Measurements from ENCODE around the gene MYCBPAP.
"Not testable (repeated sequence)": the region's sequence is repeated elsewhere in the genome, so short reads cannot be mapped to it uniquely, and the experiment has no call there.

MYCBPAP gene

DNA sequence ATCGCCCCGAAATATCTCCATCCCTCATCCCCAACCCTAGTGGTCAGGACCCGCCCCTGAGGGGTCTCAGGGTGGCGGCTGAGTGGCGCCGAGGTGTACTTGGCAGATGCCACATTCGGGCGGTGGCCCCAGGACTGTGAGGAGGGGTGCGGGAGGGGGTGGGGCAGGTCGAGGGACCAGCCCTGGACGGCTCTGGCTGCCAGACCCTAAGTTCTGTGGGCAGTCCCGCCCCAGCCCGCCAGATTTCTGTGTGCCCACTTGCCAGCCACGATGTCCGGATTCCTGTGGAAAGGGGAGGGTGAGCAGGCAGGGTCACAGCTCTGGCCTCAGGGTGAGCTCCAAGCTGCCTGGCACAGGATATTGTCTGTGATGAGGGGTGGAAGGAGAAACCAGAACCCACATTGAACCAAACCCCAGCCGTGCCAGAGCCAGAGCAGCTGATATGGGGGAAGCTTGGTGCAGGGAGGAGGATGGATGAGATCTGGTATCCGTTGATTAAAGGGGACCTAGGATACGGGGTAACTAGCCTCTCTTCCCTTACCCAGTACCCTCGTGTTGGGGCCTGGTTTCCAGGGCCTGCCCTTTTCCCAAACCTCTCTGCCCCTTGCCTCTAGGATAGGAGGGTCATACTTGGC lies 38.5 kb upstream of the MYCBPAP start:
- Histone ChIP-seq H3K9me3 (ENCODE audit: insufficient read depth, low read length) (no peaks in the 10 kb centered on the region), H3K27me3 (ENCODE audit: low read depth, low read length) (no peaks in the 10 kb centered on the region), H4K20me1 (ENCODE audit: insufficient read depth, low read length) (no peaks in the 10 kb centered on the region), H3K4me3 (ENCODE audit: low read length) (no peak overlapping the region), H3K4me1 (ENCODE audit: low read length) (no peaks in the 10 kb centered on the region; the same call in 1 of the 2 replicates), H3K4me2 (ENCODE audit: low read length) (no peak overlapping the region), H2AFZ (ENCODE audit: low read depth, low read length) (no peak overlapping the region), H3K79me2 (ENCODE audit: low read length) (no peaks in the 10 kb centered on the region), H3K27ac (ENCODE audit: low read length) (no peak overlapping the region), H3K36me3 (replicated peaks; ENCODE audit: low read depth, low read length) (no peaks in the 10 kb centered on the region), H3K9ac (ENCODE audit: low read length) (no peak overlapping the region)
- TF ChIP-seq, protein P1, sequence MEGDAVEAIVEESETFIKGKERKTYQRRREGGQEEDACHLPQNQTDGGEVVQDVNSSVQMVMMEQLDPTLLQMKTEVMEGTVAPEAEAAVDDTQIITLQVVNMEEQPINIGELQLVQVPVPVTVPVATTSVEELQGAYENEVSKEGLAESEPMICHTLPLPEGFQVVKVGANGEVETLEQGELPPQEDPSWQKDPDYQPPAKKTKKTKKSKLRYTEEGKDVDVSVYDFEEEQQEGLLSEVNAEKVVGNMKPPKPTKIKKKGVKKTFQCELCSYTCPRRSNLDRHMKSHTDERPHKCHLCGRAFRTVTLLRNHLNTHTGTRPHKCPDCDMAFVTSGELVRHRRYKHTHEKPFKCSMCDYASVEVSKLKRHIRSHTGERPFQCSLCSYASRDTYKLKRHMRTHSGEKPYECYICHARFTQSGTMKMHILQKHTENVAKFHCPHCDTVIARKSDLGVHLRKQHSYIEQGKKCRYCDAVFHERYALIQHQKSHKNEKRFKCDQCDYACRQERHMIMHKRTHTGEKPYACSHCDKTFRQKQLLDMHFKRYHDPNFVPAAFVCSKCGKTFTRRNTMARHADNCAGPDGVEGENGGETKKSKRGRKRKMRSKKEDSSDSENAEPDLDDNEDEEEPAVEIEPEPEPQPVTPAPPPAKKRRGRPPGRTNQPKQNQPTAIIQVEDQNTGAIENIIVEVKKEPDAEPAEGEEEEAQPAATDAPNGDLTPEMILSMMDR (IDR thresholded peaks at IDR 0.05; ENCODE audit: low read depth, low read length), result no peak
- TF ChIP-seq EZH2phosphoT487 (IDR thresholded peaks at IDR 0.05; ENCODE audit: low read depth), result no peak

DNA sequence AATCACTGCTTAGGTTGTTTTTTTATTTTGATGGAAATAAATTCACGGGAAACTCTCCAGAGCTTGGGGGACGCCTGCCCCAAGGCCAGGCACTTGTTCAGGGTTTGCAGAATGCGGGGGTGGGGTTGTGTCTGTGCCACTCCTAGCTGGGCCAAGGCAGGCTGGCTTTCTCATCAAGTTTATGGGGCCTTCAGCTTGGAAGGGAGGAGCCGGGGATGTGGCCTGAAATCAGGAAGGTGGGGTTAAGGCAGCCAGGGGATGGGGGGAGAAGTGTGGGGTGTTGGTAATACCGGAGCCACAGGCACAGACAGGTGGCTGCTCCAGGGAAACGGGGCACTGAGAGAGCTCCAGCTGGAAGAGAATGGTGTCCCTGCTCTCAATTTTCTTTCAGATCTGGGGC lies 37.8 kb upstream of the MYCBPAP start:
- TF ChIP-seq, protein P1 (IDR thresholded peaks at IDR 0.05; ENCODE audit: low read depth, low read length), result no peak
- no peak for TF ChIP-seq EZH2phosphoT487 (IDR thresholded peaks at IDR 0.05; ENCODE audit: low read depth)
- Histone ChIP-seq H3K36me3 (replicated peaks; ENCODE audit: low read depth, low read length) (no peaks in the 10 kb centered on the region), H3K9me3 (ENCODE audit: insufficient read depth, low read length) (no peaks in the 10 kb centered on the region), H4K20me1 (ENCODE audit: insufficient read depth, low read length) (no peaks in the 10 kb centered on the region), H3K4me3 (ENCODE audit: low read length) (no peak overlapping the region), H3K4me2 (ENCODE audit: low read length) (no peak overlapping the region), H3K79me2 (ENCODE audit: low read length) (no peaks in the 10 kb centered on the region), H2AFZ (ENCODE audit: low read depth, low read length) (no peak overlapping the region), H3K4me1 (ENCODE audit: low read length) (no peaks in the 10 kb centered on the region), H3K9ac (ENCODE audit: low read length) (no peak overlapping the region), H3K27ac (ENCODE audit: low read length) (no peak overlapping the region), H3K27me3 (ENCODE audit: low read depth, low read length) (no peaks in the 10 kb centered on the region)

DNA sequence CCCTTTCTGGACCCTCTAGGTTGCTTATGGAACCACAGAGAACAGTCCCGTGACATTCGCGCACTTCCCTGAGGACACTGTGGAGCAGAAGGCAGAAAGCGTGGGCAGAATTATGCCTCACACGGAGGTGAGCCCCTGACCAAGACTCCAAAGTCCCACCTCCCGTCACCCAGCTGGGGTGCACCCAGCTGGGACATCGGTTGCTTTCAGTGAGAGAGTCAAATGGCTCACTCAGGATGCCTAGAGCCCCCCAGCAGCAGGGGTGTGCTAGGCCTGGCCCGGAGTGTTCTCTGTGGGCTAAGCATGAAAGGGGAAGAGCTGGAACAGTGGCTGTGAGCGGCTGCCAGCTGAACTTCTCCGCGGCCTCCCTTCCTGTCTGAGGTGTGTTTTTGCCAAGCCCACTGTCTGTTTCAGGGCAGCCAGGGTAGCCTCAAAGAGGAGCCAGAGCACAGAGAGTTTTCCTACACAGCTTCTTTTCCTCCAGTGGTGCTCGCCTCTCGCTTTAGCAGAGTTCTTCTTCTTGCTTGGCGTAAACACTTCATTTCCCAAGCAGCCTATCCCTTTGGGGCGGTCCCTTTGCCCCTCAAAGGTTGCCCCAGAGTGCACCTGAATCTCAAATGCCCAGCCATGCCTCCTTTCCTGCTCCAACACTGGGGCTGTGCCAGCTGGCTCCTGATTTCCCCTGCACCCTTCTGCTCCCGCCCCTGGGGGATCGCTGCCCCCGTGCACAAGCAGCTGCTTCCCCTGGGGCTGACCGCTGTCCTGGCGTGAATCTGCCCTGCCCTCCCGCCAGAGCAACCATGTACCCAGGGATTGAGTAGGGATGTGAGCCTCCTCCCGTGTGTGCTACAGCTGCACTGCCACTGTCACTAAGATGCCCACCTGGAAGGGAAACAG lies 37.0 kb upstream of the MYCBPAP start:
- Histone ChIP-seq H3K4me3 (ENCODE audit: low read length) (no peak overlapping the region), H3K36me3 (replicated peaks; ENCODE audit: low read depth, low read length) (no peaks in the 10 kb centered on the region), H4K20me1 (ENCODE audit: insufficient read depth, low read length) (no peaks in the 10 kb centered on the region), H3K79me2 (ENCODE audit: low read length) (no peaks in the 10 kb centered on the region), H3K9me3 (ENCODE audit: insufficient read depth, low read length) (no peaks in the 10 kb centered on the region), H2AFZ (ENCODE audit: low read depth, low read length) (no peak overlapping the region), H3K9ac (ENCODE audit: low read length) (no peak overlapping the region), H3K27ac (ENCODE audit: low read length) (no peak overlapping the region), H3K4me1 (ENCODE audit: low read length) (no peaks in the 10 kb centered on the region), H3K4me2 (ENCODE audit: low read length) (no peak overlapping the region), H3K27me3 (ENCODE audit: low read depth, low read length) (no peaks in the 10 kb centered on the region)
- TF ChIP-seq, protein P1 (IDR thresholded peaks at IDR 0.05; ENCODE audit: low read depth, low read length), result no peak
- no peak for TF ChIP-seq EZH2phosphoT487 (IDR thresholded peaks at IDR 0.05; ENCODE audit: low read depth)

DNA sequence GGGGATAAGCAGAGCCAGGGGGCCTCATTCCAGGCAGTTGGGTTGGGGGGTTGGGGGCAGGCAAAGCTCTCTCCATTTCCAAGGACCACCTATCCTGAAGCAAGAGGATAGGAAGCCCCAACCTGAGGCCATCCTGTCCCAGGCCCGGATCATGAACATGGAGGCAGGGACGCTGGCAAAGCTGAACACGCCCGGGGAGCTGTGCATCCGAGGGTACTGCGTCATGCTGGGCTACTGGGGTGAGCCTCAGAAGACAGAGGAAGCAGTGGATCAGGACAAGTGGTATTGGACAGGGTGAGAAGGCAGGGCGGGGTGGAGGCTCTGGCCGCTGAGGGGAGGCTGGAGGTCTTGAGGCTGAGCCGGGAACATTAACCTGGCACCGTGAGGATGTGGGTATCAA lies 36.0 kb upstream of the MYCBPAP start:
- H3K9me3 ChIP-seq (ENCODE audit: insufficient read depth, low read length), result no peaks in the 10 kb centered on the region
- no peak overlapping the region for H2AFZ ChIP-seq (ENCODE audit: low read depth, low read length)
- no peak for TF ChIP-seq EZH2phosphoT487 (IDR thresholded peaks at IDR 0.05; ENCODE audit: low read depth)
- TF ChIP-seq, protein P1 (IDR thresholded peaks at IDR 0.05; ENCODE audit: low read depth, low read length), result no peak
- no peaks in the 10 kb centered on the region for H4K20me1 ChIP-seq (ENCODE audit: insufficient read depth, low read length)
- H3K9ac ChIP-seq (ENCODE audit: low read length), result no peak overlapping the region
- no peaks in the 10 kb centered on the region for H3K36me3 ChIP-seq (replicated peaks; ENCODE audit: low read depth, low read length)
- no peak overlapping the region for H3K27ac ChIP-seq (ENCODE audit: low read length)
- no peak overlapping the region for H3K4me3 ChIP-seq (ENCODE audit: low read length)
- H3K4me2 ChIP-seq (ENCODE audit: low read length), result no peak overlapping the region
- H3K79me2 ChIP-seq (ENCODE audit: low read length), result no peaks in the 10 kb centered on the region
- no peaks in the 10 kb centered on the region for H3K4me1 ChIP-seq (ENCODE audit: low read length)
- H3K27me3 ChIP-seq (ENCODE audit: low read depth, low read length), result no peaks in the 10 kb centered on the region

DNA sequence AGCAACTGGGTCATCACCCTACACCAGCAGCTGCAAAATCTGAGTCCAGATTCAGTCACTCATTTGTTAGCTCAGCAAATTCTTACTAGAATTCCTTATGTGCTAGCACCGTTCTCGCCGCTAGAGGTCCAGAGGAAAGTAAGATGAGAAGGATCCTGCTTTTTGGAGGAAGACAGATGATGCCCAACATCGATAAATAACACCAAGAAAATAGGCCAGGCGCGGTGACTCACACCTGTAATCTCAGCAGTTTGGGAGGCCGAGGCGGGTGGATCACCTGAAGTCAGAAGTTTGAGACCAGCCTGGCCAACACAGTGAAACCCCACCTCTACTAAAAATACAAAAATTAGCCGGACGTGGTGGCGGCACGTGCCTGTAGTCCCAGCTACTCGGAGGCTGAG lies 35.5 kb upstream of the MYCBPAP start:
- not testable (repeated sequence) for H4K20me1 ChIP-seq (ENCODE audit: insufficient read depth, low read length); H3K79me2 ChIP-seq (ENCODE audit: low read length); H3K4me2 ChIP-seq (ENCODE audit: low read length); H3K27ac ChIP-seq (ENCODE audit: low read length); H2AFZ ChIP-seq (ENCODE audit: low read depth, low read length); H3K9me3 ChIP-seq (ENCODE audit: insufficient read depth, low read length); H3K36me3 ChIP-seq (replicated peaks; ENCODE audit: low read depth, low read length); H3K4me1 ChIP-seq (ENCODE audit: low read length); H3K9ac ChIP-seq (ENCODE audit: low read length); H3K4me3 ChIP-seq (ENCODE audit: low read length); H3K27me3 ChIP-seq (ENCODE audit: low read depth, low read length)
